GM18858 (cell line): Measurements from ENCODE around the gene MIP.
"Not testable (repeated sequence)": the region's sequence is repeated elsewhere in the genome, so short reads cannot be mapped to it uniquely, and the experiment has no call there.

Experiments used
- ATAC-seq: cut with Tn5 transposase; IDR thresholded peaks from one replicate; pipeline ENCODE4 v1.9.1; 2021; ENCODE audit not compliant: unreplicated experiment

The MIP gene

GRCh38 chr12:56468216-56469006 lies 14.0 kb upstream of the MIP start, which contains the start of gene SPRYD4:
Gene SPRYD4 (plus strand): TSS chr12:56468578. CDS start chr12:56468592, 14 bp downstream.
- ATAC-seq = peak; percentile 76

GRCh38 chr12:56462565-56462964 lies 8.1 kb upstream of the MIP start:
- ATAC-seq = no peak

- no peak for ATAC-seq
Measured at GRCh38 chr12:56461235-56462159, 7.0 kb upstream of the MIP start.

GRCh38 chr12:56457817-56458216 lies 3.4 kb upstream of the MIP start:
- ATAC-seq = no peak

- no peak for ATAC-seq
Measured at GRCh38 chr12:56451147-56451546, 3.3 kb downstream of the MIP start.

GRCh38 chr12:56450241-56450640 lies 4.2 kb downstream of the MIP start:
- no peak for ATAC-seq

- no peak for ATAC-seq
Measured at GRCh38 chr12:56449622-56449984, 4.9 kb downstream of the MIP start.

- ATAC-seq = peak; percentile 84
Measured at GRCh38 chr12:56448860-56449621, 5.4 kb downstream of the MIP start, which contains the start of gene TIMELESS. Gene TIMELESS (minus strand): TSS chr12:56449426. CDS start chr12:56434170, 15,256 bp downstream.

GRCh38 chr12:56443208-56443607 lies 11.2 kb downstream of the MIP start:
- not testable (repeated sequence) for ATAC-seq

- no peak for ATAC-seq
Measured at GRCh38 chr12:56437430-56438176, 16.9 kb downstream of the MIP start.

GRCh38 chr12:56434828-56435227 lies 19.6 kb downstream of the MIP start:
- ATAC-seq = no peak

- ATAC-seq = no peak
Measured at GRCh38 chr12:56431850-56432249, 22.6 kb downstream of the MIP start.

- ATAC-seq = no peak
Measured at GRCh38 chr12:56431288-56431687, 23.2 kb downstream of the MIP start.

- ATAC-seq = no peak
Measured at GRCh38 chr12:56425940-56426438, 28.5 kb downstream of the MIP start.

- ATAC-seq = no peak
Measured at GRCh38 chr12:56425193-56425592, 29.3 kb downstream of the MIP start.

- ATAC-seq = no peak
Measured at GRCh38 chr12:56420411-56420810, 34.0 kb downstream of the MIP start.

GRCh38 chr12:56417739-56418138 lies 36.7 kb downstream of the MIP start:
- no peak for ATAC-seq

GRCh38 chr12:56414401-56414800 lies 40.1 kb downstream of the MIP start:
- ATAC-seq = no peak

GRCh38 chr12:56413392-56413791 lies 41.1 kb downstream of the MIP start:
- no peak for ATAC-seq
